ENCODE measurements around the gene EEF1G.

Gene EEF1G

GRCh38 chr11:62539238-62539925 lies 34.3 kb downstream of the EEF1G start:
- peak; percentile 90 for DNase-seq (ENCODE audit: low read depth)

- no peak for DNase-seq (ENCODE audit: low read depth)
Observed at GRCh38 chr11:62538470-62539237, 35.0 kb downstream of the EEF1G start.

- no peak for DNase-seq (ENCODE audit: low read depth)
Observed at GRCh38 chr11:62536301-62536957, 37.3 kb downstream of the EEF1G start.

- no peak for DNase-seq (ENCODE audit: low read depth)
Observed at GRCh38 chr11:62535802-62536201, 37.9 kb downstream of the EEF1G start.

- DNase-seq (ENCODE audit: low read depth) = no peak
Observed at GRCh38 chr11:62534779-62535545, 38.7 kb downstream of the EEF1G start.

- DNase-seq (ENCODE audit: low read depth) = no peak
Observed at GRCh38 chr11:62532096-62532495, 41.6 kb downstream of the EEF1G start.

GRCh38 chr11:62516736-62517371 lies 56.8 kb downstream of the EEF1G start:
- DNase-seq (ENCODE audit: low read depth) = no peak

GRCh38 chr11:62514151-62514550 lies 59.5 kb downstream of the EEF1G start:
- no peak for DNase-seq (ENCODE audit: low read depth)

- DNase-seq (ENCODE audit: low read depth) = no peak
Observed at GRCh38 chr11:62513626-62514025, 60.1 kb downstream of the EEF1G start.

GRCh38 chr11:62512961-62513360 lies 60.7 kb downstream of the EEF1G start:
- no peak for DNase-seq (ENCODE audit: low read depth)
